HL-60/S4 treated with phorbol 12-myristate 13-acetate at 8.2 ng/mL for 4 days and 3 days (cell line): ENCODE results near the gene SLFN12L.
"Not testable (repeated sequence)": the region's sequence is repeated elsewhere in the genome, so short reads cannot be mapped to it uniquely, and the experiment has no call there.

Source experiments
- in situ Hi-C: fragments of 300-500 bp; cut with MboI; formaldehyde crosslinking; loops from 2 replicates; pipeline ENCODE4 v1.15.0; 2022; ENCODE audit warnings: low sequenced_read_pairs

SLFN12L gene

GRCh38 chr17:35499548-35499947 lies 37.9 kb downstream of the SLFN12L start:
- in situ Hi-C loops, result no loop called here

GRCh38 chr17:35498448-35499178 lies 38.9 kb downstream of the SLFN12L start:
- in situ Hi-C loops, result no loop called here

- in situ Hi-C loops, result no loop called here
These were observed 40.8 kb downstream of the SLFN12L start for GRCh38 chr17:35496451-35497290.

GRCh38 chr17:35493040-35493439 lies 44.4 kb downstream of the SLFN12L start:
- in situ Hi-C loops, result no loop called here

GRCh38 chr17:35491417-35491816 lies 46.1 kb downstream of the SLFN12L start:
- in situ Hi-C loops, result no loop called here

GRCh38 chr17:35489944-35490343 lies 47.5 kb downstream of the SLFN12L start:
- in situ Hi-C loops, result no loop called here

- in situ Hi-C loops, result no loop called here
These were observed 48.5 kb downstream of the SLFN12L start for GRCh38 chr17:35488991-35489390.

- in situ Hi-C loops, result no loop called here
These were observed 50.4 kb downstream of the SLFN12L start for GRCh38 chr17:35486920-35487732.

GRCh38 chr17:35479271-35479670 lies 58.2 kb downstream of the SLFN12L start:
- in situ Hi-C loops, result no loop called here

- in situ Hi-C loops, result no loop called here
These were observed 60.2 kb downstream of the SLFN12L start for GRCh38 chr17:35477248-35477647.

- in situ Hi-C loops, result no loop called here
These were observed 61.1 kb downstream of the SLFN12L start for GRCh38 chr17:35476283-35476820.

GRCh38 chr17:35468475-35468874 lies 69.0 kb downstream of the SLFN12L start:
- in situ Hi-C loops, result no loop called here

GRCh38 chr17:35467824-35468223 lies 69.7 kb downstream of the SLFN12L start:
- in situ Hi-C loops, result no loop called here

- in situ Hi-C loops, result no loop called here
These were observed 77.1 kb downstream of the SLFN12L start for GRCh38 chr17:35460354-35460851.

- in situ Hi-C loops, result not testable (repeated sequence)
These were observed 83.4 kb downstream of the SLFN12L start for GRCh38 chr17:35454035-35454434.

GRCh38 chr17:35453171-35453570 lies 84.3 kb downstream of the SLFN12L start:
- in situ Hi-C loops, result no loop called here

- in situ Hi-C loops, result no loop called here
These were observed 88.0 kb downstream of the SLFN12L start for GRCh38 chr17:35449371-35449931.

- in situ Hi-C loops, result no loop called here
These were observed 88.6 kb downstream of the SLFN12L start for GRCh38 chr17:35448899-35449227.

- in situ Hi-C loops, result no loop called here
These were observed 89.1 kb downstream of the SLFN12L start, which contains the start of gene SLFN13 for GRCh38 chr17:35448214-35448898. TSS of gene SLFN13 (minus strand) at chr17:35448766. CDS start at chr17:35445680, 3,086 bp downstream.

- in situ Hi-C loops, result no loop called here
These were observed 90.0 kb downstream of the SLFN12L start for GRCh38 chr17:35447499-35447898.
